H1 (cell line): ENCODE results near the gene MED1. TPM values are rescaled to one million over a fixed set of nuclear protein-coding genes. Genes with fewer than 3 reads are reported as not detected.

Source experiments
- CTCF ChIA-PET: fragments of 300-600 bp; sonication (Branson Sonifier 250); formaldehyde crosslinking; loops from one replicate; lab custom pipeline; 2021; ENCODE audit not compliant: partially characterized antibody; lab: Charles Lee
- POLR2A ChIA-PET: fragments of 300-600 bp; sonication (Branson Sonifier 250); formaldehyde crosslinking; loops from one replicate; lab custom pipeline; 2021; ENCODE audit warnings: inconsistent platforms; ENCODE audit not compliant: partially characterized antibody; lab: Charles Lee
- DNase-seq, 2 experiments: peaks; one replicate each; pipeline versions ENCODE4 v3.0.0 to v3.0.0-alpha.2; 2010 to 2022; ENCODE audit warnings: low spot score in 2 of 2, low read depth in 1 of 2, mixed read lengths in 1 of 2
- FAIRE-seq: peaks from 2 replicates; lab custom pipeline; 2011; peaks lifted over from hg19 to GRCh38; lab: Jason Lieb, UNC
- H2AFZ ChIP-seq: 2 replicates; pipeline ENCODE4 v1.8.1; 2012; ENCODE audit warnings: low read length, inconsistent platforms
- H2AK5ac ChIP-seq: 2 replicates; pipeline ENCODE4 v1.6.1; 2013; ENCODE audit warnings: low read depth, low read length
- H2BK120ac ChIP-seq: replicated peaks from 2 replicates; pipeline ENCODE3; 2013; ENCODE audit warnings: low read depth, low read length, inconsistent platforms
- H2BK12ac ChIP-seq: 2 replicates; pipeline ENCODE4 v1.6.1; 2013; ENCODE audit warnings: low read depth, low read length
- H2BK15ac ChIP-seq: 2 replicates; pipeline ENCODE4 v1.6.1; 2013; ENCODE audit warnings: low read length
- H2BK20ac ChIP-seq: 2 replicates; pipeline ENCODE4 v1.6.1; 2013; ENCODE audit warnings: low read length
- H2BK5ac ChIP-seq: 2 replicates; pipeline ENCODE4 v1.6.1; 2013; ENCODE audit warnings: low read depth, low read length
- H3K14ac ChIP-seq: 2 replicates; pipeline ENCODE4 v1.6.1; 2013; ENCODE audit warnings: inconsistent platforms; ENCODE audit not compliant: insufficient read length
- H3K18ac ChIP-seq: 2 replicates; pipeline ENCODE4 v1.6.1; 2013; ENCODE audit warnings: low read length; ENCODE audit errors: extremely low read depth
- H3K23ac ChIP-seq: 2 replicates; pipeline ENCODE4 v1.6.1; 2013; ENCODE audit warnings: inconsistent platforms; ENCODE audit not compliant: insufficient read length
- H3K23me2 ChIP-seq: 2 replicates; pipeline ENCODE4 v1.6.1; 2013; ENCODE audit warnings: low read depth, low read length
- H3K27ac ChIP-seq: 2 replicates; pipeline ENCODE4 v1.6.1; 2011; ENCODE audit warnings: low read depth, low read length, inconsistent platforms
- H3K27me3 ChIP-seq, 4 experiments: replicated peaks in 1 of 4; 1 replicate in 1 of 4; 2 replicates in 3 of 4; pipeline versions ENCODE4 v1.6.1 to v1.8.1; 2011 to 2013; ENCODE audit warnings: low read length in 3 of 4, mild to moderate bottlenecking in 3 of 4, inconsistent platforms in 2 of 4, mixed read lengths in 2 of 4, moderate library complexity in 1 of 4; ENCODE audit not compliant: control insufficient read depth in 3 of 4, insufficient read depth in 3 of 4; ENCODE audit errors: extremely low read depth in 1 of 4
- H3K36me3 ChIP-seq, 4 experiments: 2 replicates each; pipeline versions ENCODE4 v1.6.1 to v1.8.1; 2011 to 2013; ENCODE audit warnings: mild to moderate bottlenecking in 4 of 4, low read length in 3 of 4, moderate library complexity in 2 of 4, control low read depth in 1 of 4, inconsistent platforms in 1 of 4; ENCODE audit not compliant: insufficient read depth in 4 of 4, control insufficient read depth in 2 of 4
- H3K4ac ChIP-seq: replicated peaks from 2 replicates; pipeline ENCODE3; 2013; ENCODE audit warnings: low read length, low read depth, mixed read lengths, inconsistent platforms; ENCODE audit not compliant: insufficient read length
- H3K4me1 ChIP-seq, 4 experiments: replicated peaks in 1 of 4; 1 replicate in 1 of 4; 2 replicates in 3 of 4; pipeline versions ENCODE4 v1.6.1 to v1.8.1; 2011 to 2013; ENCODE audit warnings: low read length in 3 of 4, inconsistent platforms in 2 of 4, mixed read lengths in 1 of 4; ENCODE audit not compliant: insufficient read depth in 4 of 4, control insufficient read depth in 3 of 4
- H3K4me2 ChIP-seq, 2 experiments: 2 replicates each; pipeline versions ENCODE4 v1.6.1 to v1.8.1; 2011 to 2013; ENCODE audit warnings: low read depth in 2 of 2, low read length in 2 of 2, control low read depth in 1 of 2, inconsistent platforms in 1 of 2, mild to moderate bottlenecking in 1 of 2; ENCODE audit not compliant: insufficient read depth in 1 of 2
- H3K4me3 ChIP-seq, 4 experiments: fragments of 200-600, 300-600 bp in 1 of 4; sonication (generic), shearing (Covaris generic), sonication (Bioruptor Twin) in 1 of 4; 2 replicates each; pipeline versions ENCODE4 v1.5.1 to v1.8.1; 2011 to 2016; ENCODE audit warnings: low read length in 4 of 4, low read depth in 3 of 4, control low read depth in 2 of 4, inconsistent platforms in 2 of 4, mild to moderate bottlenecking in 2 of 4, mixed read lengths in 1 of 4, moderate library complexity in 1 of 4; ENCODE audit not compliant: insufficient read depth in 2 of 4; ENCODE audit errors: extremely low read depth in 1 of 4
- H3K56ac ChIP-seq: replicated peaks from 2 replicates; pipeline ENCODE3; 2013; ENCODE audit warnings: low read depth, mild to moderate bottlenecking, mixed read lengths, low read length, inconsistent platforms; ENCODE audit not compliant: insufficient read length
- H3K79me1 ChIP-seq: 2 replicates; pipeline ENCODE4 v1.6.1; 2013; ENCODE audit warnings: low read depth, low read length, control low read depth
- H3K79me2 ChIP-seq, 2 experiments: 2 replicates each; pipeline versions ENCODE4 v1.6.1 to v1.8.1; 2012 to 2013; ENCODE audit warnings: low read length in 2 of 2, mild to moderate bottlenecking in 2 of 2, inconsistent platforms in 1 of 2; ENCODE audit not compliant: insufficient read depth in 2 of 2, control insufficient read depth in 1 of 2
- H3K9ac ChIP-seq, 4 experiments: replicated peaks in 1 of 4; 1 replicate in 1 of 4; 2 replicates in 3 of 4; pipeline versions ENCODE4 v1.6.1 to v1.8.1; 2011 to 2013; ENCODE audit warnings: low read depth in 3 of 4, low read length in 3 of 4, control low read depth in 2 of 4, mild to moderate bottlenecking in 2 of 4, moderate library complexity in 2 of 4, inconsistent platforms in 1 of 4; ENCODE audit errors: extremely low read depth in 1 of 4
- H3K9me3 ChIP-seq, 2 experiments: 2 replicates each; pipeline versions ENCODE4 v1.6.1 to v1.8.1; 2012 to 2013; ENCODE audit warnings: mild to moderate bottlenecking in 2 of 2, moderate library complexity in 2 of 2, control low read depth in 1 of 2, inconsistent platforms in 1 of 2, low read depth in 1 of 2, low read length in 1 of 2, mixed read lengths in 1 of 2; ENCODE audit not compliant: insufficient read depth in 2 of 2
- H4K20me1 ChIP-seq, 2 experiments: replicated peaks in 1 of 2; 2 replicates each; pipeline versions ENCODE3 to v1.8.1; 2011 to 2013; ENCODE audit warnings: inconsistent platforms in 2 of 2, low read length in 2 of 2, mild to moderate bottlenecking in 1 of 2; ENCODE audit not compliant: insufficient read depth in 2 of 2, control insufficient read depth in 1 of 2
- H4K5ac ChIP-seq: 2 replicates; pipeline ENCODE4 v1.6.1; 2013; ENCODE audit warnings: low read length, low read depth, mixed read lengths, inconsistent platforms; ENCODE audit not compliant: insufficient read length
- H4K8ac ChIP-seq: 2 replicates; pipeline ENCODE4 v1.8.0; 2013; ENCODE audit warnings: mild to moderate bottlenecking, moderate library complexity, low read length, inconsistent platforms; ENCODE audit not compliant: insufficient read depth; ENCODE audit errors: extremely low read depth
- H4K91ac ChIP-seq: replicated peaks from 2 replicates; pipeline ENCODE3; 2013; ENCODE audit warnings: low read length, mixed read lengths, inconsistent platforms; ENCODE audit not compliant: insufficient read length
- BRCA1 ChIP-seq: IDR thresholded peaks from 2 replicates; pipeline ENCODE4 v1.6.1; 2012; ENCODE audit warnings: low read depth, low read length, improper control_type of control experiment
- CEBPB ChIP-seq: IDR thresholded peaks from 2 replicates; pipeline ENCODE4 v1.6.1; 2012; ENCODE audit warnings: low read depth, low read length
- EP300 ChIP-seq, 2 experiments: IDR thresholded peaks; 1 replicate in 1 of 2; 2 replicates in 1 of 2; pipeline ENCODE4 v1.6.1; 2011 to 2012; ENCODE audit warnings: low read depth in 2 of 2, low read length in 2 of 2, mild to moderate bottlenecking in 2 of 2, borderline replicate concordance in 1 of 2, inconsistent platforms in 1 of 2, moderate library complexity in 1 of 2
- FOSL1 ChIP-seq: IDR thresholded peaks from 2 replicates; pipeline ENCODE4 v1.6.1; 2011; ENCODE audit warnings: mild to moderate bottlenecking, low read depth, low read length, moderate library complexity; ENCODE audit not compliant: insufficient read depth
- PHF8 ChIP-seq: fragments of 200-600 bp; sonication (generic); conservative IDR thresholded peaks from 2 replicates; pipeline ENCODE4 v1.7.1; 2012; ENCODE audit warnings: low read depth, mild to moderate bottlenecking, inconsistent platforms, low read length, moderate library complexity
- POLR2A ChIP-seq, 2 experiments: IDR thresholded peaks; 1 replicate in 1 of 2; 2 replicates in 1 of 2; pipeline ENCODE4 v1.6.1; 2011; ENCODE audit warnings: low read depth in 2 of 2, low read length in 2 of 2, mild to moderate bottlenecking in 2 of 2; ENCODE audit errors: control extremely low read depth in 1 of 2
- POU5F1 ChIP-seq: IDR thresholded peaks from 2 replicates; pipeline ENCODE4 v1.6.1; 2011; ENCODE audit warnings: low read depth, mild to moderate bottlenecking, low read length, moderate library complexity
- RAD21 ChIP-seq, 2 experiments: IDR thresholded peaks in 1 of 2; conservative IDR thresholded peaks in 1 of 2; 2 replicates each; pipeline ENCODE4 v1.6.1; 2011; ENCODE audit warnings: low read depth in 2 of 2, low read length in 2 of 2, improper control_type of control experiment in 1 of 2, inconsistent platforms in 1 of 2, mild to moderate bottlenecking in 1 of 2, moderate library complexity in 1 of 2
- WGBS, 2 experiments: shearing (Covaris generic) in 1 of 2; methylation state at CpG; one replicate each; pipeline versions ENCODE4 v1.1.6 to v1.1.7; 2013 to 2015; ENCODE audit warnings: low lambda C conversion rate in 2 of 2, mixed read lengths in 2 of 2, inconsistent platforms in 1 of 2, low coverage in 1 of 2, missing lambda C conversion rate in 1 of 2; ENCODE audit not compliant: insufficient replicate concordance in 2 of 2, insufficient coverage in 1 of 2, insufficient read length in 1 of 2; ENCODE audit errors: extremely low coverage in 1 of 2, missing lambda C conversion rate in 1 of 2; 5-methylcytosine and 5-hydroxymethylcytosine counted together
- polyA plus RNA-seq, 7 experiments: library from polyadenylated mRNA; depleted of rRNA in 3 of 7; stranded (reverse) in 5 of 7; unstranded in 2 of 7; fragments of >200 nt in 5 of 7; fragments of 200-250 nt in 2 of 7; gene quantifications; 1 replicate in 5 of 7; 2 replicates in 1 of 7; 4 replicates in 1 of 7; pipeline versions ENCODE4 v1.2.1 to v1.2.3, GENCODE V29; 2011 to 2013; ENCODE audit warnings: missing spikeins in 2 of 7, mixed read lengths in 2 of 7
- total RNA-seq: library from RNA; stranded (reverse); fragmentation: NEBNext Ultra II Directional; extraction: Animal tissue kit (Norgen Biotek cat#: 25700); gene quantifications from 2 replicates; pipeline ENCODE4 v1.2.1, GENCODE V29; 2021

The MED1 gene
- total and polyA plus RNA-seq, 2 of the 8 experiments (the other 6 are each of a cell fraction or from before 2014, with no cell fraction given), result 24.7 to 56.5 TPM

- no peak overlapping the region for H4K5ac ChIP-seq
- WGBS, 2 experiments, result 96% methylated on average over 4 of the region's 4 CpGs; no CpG with 5 or more reads in 1 of the 2 experiments
- no peak overlapping the region for H3K9ac ChIP-seq
- no peaks in the 10 kb centered on the region for H3K4me1 ChIP-seq
- H3K56ac ChIP-seq, result no peak overlapping the region
- no peak overlapping the region for H4K91ac ChIP-seq
- H2BK120ac ChIP-seq, result no peak overlapping the region
- peaks cover 0 to 21% (median 8%) of the 10 kb centered on the region in 4 experiments; a peak in 6 of 8 replicates for H3K36me3 ChIP-seq
- no peaks in the 10 kb centered on the region for H3K27me3 ChIP-seq
- H2BK12ac ChIP-seq, result no peak overlapping the region
- no peak overlapping the region for H2BK20ac ChIP-seq
- ChIA-PET POLR2A (interaction anchor here (2.3 kb wide), 1 partner anchor 37 kb away, joined by 11 read pairs; the partner anchor contains the start of gene MED1), CTCF (no interaction called here)
- H3K79me2 ChIP-seq, result peaks cover 0 to 7% of the 10 kb centered on the region in 2 experiments; a peak in 2 of 4 replicates
- H3K9me3 ChIP-seq, result no peaks in the 10 kb centered on the region
- no peak overlapping the region for H3K14ac ChIP-seq
- no peak overlapping the region for H3K4me2 ChIP-seq
- no peaks in the 10 kb centered on the region for H3K23me2 ChIP-seq
- FAIRE-seq, result no peak
- no peak overlapping the region for H3K18ac ChIP-seq
- no peak overlapping the region for H4K8ac ChIP-seq
- peaks cover 2% of the 10 kb centered on the region; the same call in 1 of the 2 replicates for H3K79me1 ChIP-seq
- no peak overlapping the region for H3K4me3 ChIP-seq
- no peak overlapping the region for H2AFZ ChIP-seq
- no peak for DNase-seq
- peaks cover 1 to 2% of the 10 kb centered on the region in 2 experiments for H4K20me1 ChIP-seq
- no peak overlapping the region for H2BK15ac ChIP-seq
- no peak overlapping the region for H2BK5ac ChIP-seq
- H3K27ac ChIP-seq, result no peak overlapping the region
- no peak overlapping the region for H3K23ac ChIP-seq
- no peak overlapping the region for H2AK5ac ChIP-seq
- no peak overlapping the region for H3K4ac ChIP-seq
- TF ChIP-seq RAD21 (IDR thresholded peaks at IDR 0.05 in 1 of 2, conservative IDR thresholded peaks at IDR 0.05 in 1 of 2; ENCODE audit: low read depth in 2 of 2, low read length in 2 of 2) (no peak), POU5F1 (no peak), FOSL1 (no peak), PHF8 (no peak), BRCA1 (no peak), CEBPB (no peak), POLR2A (IDR thresholded peaks at IDR 0.05; ENCODE audit: control extremely low read depth in 1 of 2, low read depth in 2 of 2, low read length in 2 of 2) (no peak), EP300 (IDR thresholded peaks at IDR 0.05; ENCODE audit: borderline replicate concordance in 1 of 2, low read depth in 2 of 2, low read length in 2 of 2) (no peak)
These were observed 36.9 kb upstream of the MED1 start for GRCh38 chr17:39487946-39488345.
